Activated naive CD8-positive, alpha-beta T cell treated with anti-CD3 and anti-CD28 coated beads, Interleukin-2, amount 10 ng/mL, durations not matched to agents 7 days and 5 days (primary cell): ENCODE results near the gene GNAI3. TPM values are rescaled to one million over a fixed set of nuclear protein-coding genes. Genes with fewer than 3 reads are reported as not detected.

Source experiments
- ATAC-seq: fragments of 150-1000 bp; cut with Tn5 transposase; one replicate; pipeline ENCODE4 v1.10.0; 2021; ENCODE audit warnings: low read depth, moderate library complexity
- POLR2A ChIA-PET: fragments of 350-600 bp; sonication (Branson Sonifier 250); formaldehyde crosslinking; loops from one replicate; lab custom pipeline; 2021; ENCODE audit warnings: antibody characterized with exemption; lab: Charles Lee
- DNase-seq: peaks from one replicate; pipeline ENCODE4 v3.0.0; 2021
- H3K27ac Mint-ChIP-seq: one replicate; pipeline ENCODE4 v1.8.0; 2022; ENCODE audit warnings: mild to moderate bottlenecking, mixed read lengths
- H3K27me3 Mint-ChIP-seq: one replicate; pipeline ENCODE4 v1.8.0; 2022; ENCODE audit warnings: mild to moderate bottlenecking, moderate library complexity, mixed read lengths
- H3K36me3 Mint-ChIP-seq: one replicate; pipeline ENCODE4 v1.8.0; 2021; ENCODE audit warnings: mild to moderate bottlenecking, mixed read lengths
- H3K4me1 Mint-ChIP-seq: one replicate; pipeline ENCODE4 v1.8.0; 2021; ENCODE audit warnings: mixed read lengths
- H3K4me3 Mint-ChIP-seq: one replicate; pipeline ENCODE4 v1.8.0; 2022; ENCODE audit warnings: mild to moderate bottlenecking, moderate library complexity, mixed read lengths
- H3K9me3 Mint-ChIP-seq: one replicate; pipeline ENCODE4 v1.8.0; 2021; ENCODE audit warnings: mixed read lengths
- total RNA-seq, 2 experiments: library from RNA; stranded (reverse); gene quantifications; one replicate each; pipeline ENCODE4 v1.2.3, GENCODE V29; 2021

The GNAI3 gene
- total RNA-seq, 2 experiments from 2014 or later = 8.0 to 8.2 TPM

- H3K36me3 Mint-ChIP-seq = peaks cover 12% of the 10 kb centered on the region
- H3K4me1 Mint-ChIP-seq = no peaks in the 10 kb centered on the region
- H3K9me3 Mint-ChIP-seq = no peaks in the 10 kb centered on the region
- H3K4me3 Mint-ChIP-seq = no peak overlapping the region
- DNase-seq (no peak), ATAC-seq (no peak)
- H3K27me3 Mint-ChIP-seq = no peaks in the 10 kb centered on the region
- POLR2A ChIA-PET = interaction anchor here (0.6 kb wide), 1 partner anchor 12 kb away, joined by 3 read pairs; no protein-coding TSS in a partner anchor
- H3K27ac Mint-ChIP-seq = no peak overlapping the region
These were observed 50.2 kb downstream of the GNAI3 start for GRCh38 chr1:109598655-109599054.

GRCh38 chr1:109603229-109603628, 54.8 kb downstream of the GNAI3 start:
- DNase-seq = no peak
- Mint-ChIP-seq H3K9me3 (no peaks in the 10 kb centered on the region), H3K4me3 (no peak overlapping the region), H3K4me1 (no peaks in the 10 kb centered on the region), H3K27me3 (no peaks in the 10 kb centered on the region), H3K27ac (no peak overlapping the region), H3K36me3 (peaks cover 7% of the 10 kb centered on the region)
- no peak for ATAC-seq
- POLR2A ChIA-PET = interaction anchor here (0.7 kb wide), 1 partner anchor 478 kb away, joined by 8 read pairs; no protein-coding TSS in a partner anchor

- Mint-ChIP-seq H3K36me3 (no peaks in the 10 kb centered on the region), H3K4me3 (no peak overlapping the region), H3K9me3 (no peaks in the 10 kb centered on the region), H3K4me1 (no peaks in the 10 kb centered on the region), H3K27ac (no peak overlapping the region), H3K27me3 (no peaks in the 10 kb centered on the region)
- POLR2A ChIA-PET = interaction anchor here (0.8 kb wide), 1 partner anchor 12 kb away, joined by 3 read pairs; no protein-coding TSS in a partner anchor
- no peak for DNase-seq
- ATAC-seq = no peak
These were observed 57.0 kb downstream of the GNAI3 start for GRCh38 chr1:109605381-109605780.

GRCh38 chr1:109609881-109610280, 61.5 kb downstream of the GNAI3 start:
- H3K36me3 Mint-ChIP-seq = no peaks in the 10 kb centered on the region
- POLR2A ChIA-PET = interaction anchor here (0.6 to 5.3 kb wide), 3 partner anchors 8 to 61 kb away, joined by 3 to 22 read pairs (median 3); partner anchors contain the start of gene GNAI3
- no peak for ATAC-seq
- H3K4me3 Mint-ChIP-seq = no peak overlapping the region
- H3K4me1 Mint-ChIP-seq = no peaks in the 10 kb centered on the region
- no peak overlapping the region for H3K27ac Mint-ChIP-seq
- H3K27me3 Mint-ChIP-seq = peaks cover 9% of the 10 kb centered on the region
- DNase-seq = no peak
- no peaks in the 10 kb centered on the region for H3K9me3 Mint-ChIP-seq

GRCh38 chr1:109610609-109611307, 62.3 kb downstream of the GNAI3 start:
- Mint-ChIP-seq H3K4me1 (peaks cover 2% of the 10 kb centered on the region), H3K27ac (no peak overlapping the region), H3K9me3 (no peaks in the 10 kb centered on the region), H3K27me3 (peaks cover 9% of the 10 kb centered on the region), H3K36me3 (no peaks in the 10 kb centered on the region), H3K4me3 (no peak overlapping the region)
- POLR2A ChIA-PET = interaction anchor here (0.6 to 5.3 kb wide), 4 partner anchors 9 to 62 kb away, joined by 3 to 22 read pairs (median 3); partner anchors contain the start of gene GNAI3
- DNase-seq (no peak), ATAC-seq (no peak)

- POLR2A ChIA-PET = interaction anchor here (5.3 kb wide), 1 partner anchor 63 kb away, joined by 22 read pairs; the partner anchor contains the start of gene GNAI3
- ATAC-seq (no peak), DNase-seq (no peak)
- H3K27me3 Mint-ChIP-seq = peaks cover 9% of the 10 kb centered on the region
- no peaks in the 10 kb centered on the region for H3K36me3 Mint-ChIP-seq
- H3K4me1 Mint-ChIP-seq = peaks cover 8% of the 10 kb centered on the region
- no peaks in the 10 kb centered on the region for H3K9me3 Mint-ChIP-seq
- H3K4me3 Mint-ChIP-seq = no peak overlapping the region
- no peak overlapping the region for H3K27ac Mint-ChIP-seq
These were observed 63.0 kb downstream of the GNAI3 start for GRCh38 chr1:109611308-109611990.

- ATAC-seq = no peak
- Mint-ChIP-seq H3K4me1 (peaks cover 18% of the 10 kb centered on the region), H3K36me3 (no peaks in the 10 kb centered on the region), H3K27me3 (peaks cover 9% of the 10 kb centered on the region), H3K4me3 (no peak overlapping the region), H3K27ac (no peak overlapping the region), H3K9me3 (no peaks in the 10 kb centered on the region)
- POLR2A ChIA-PET = interaction anchor here (0.6 to 5.3 kb wide), 2 partner anchors 65 to 130 kb away, joined by 3 to 22 read pairs; partner anchors contain the start of genes ATXN7L2 and GNAI3
- no peak for DNase-seq
These were observed 65.1 kb downstream of the GNAI3 start for GRCh38 chr1:109613361-109614147.

GRCh38 chr1:109615879-109616278, 67.5 kb downstream of the GNAI3 start:
- Mint-ChIP-seq H3K27ac (peak overlapping the region; percentile 75), H3K27me3 (peaks cover 9% of the 10 kb centered on the region), H3K36me3 (no peaks in the 10 kb centered on the region), H3K4me3 (peak overlapping the region; percentile 51), H3K4me1 (peaks cover 31% of the 10 kb centered on the region), H3K9me3 (no peaks in the 10 kb centered on the region)
- POLR2A ChIA-PET = interaction anchor here (1.0 kb wide), 1 partner anchor 191 kb away, joined by 3 read pairs; no protein-coding TSS in a partner anchor
- DNase-seq = no peak
- ATAC-seq = no peak

- H3K27me3 Mint-ChIP-seq = peaks cover 9% of the 10 kb centered on the region
- H3K4me1 Mint-ChIP-seq = peaks cover 31% of the 10 kb centered on the region
- H3K9me3 Mint-ChIP-seq = no peaks in the 10 kb centered on the region
- no peaks in the 10 kb centered on the region for H3K36me3 Mint-ChIP-seq
- no peak for ATAC-seq
- no peak overlapping the region for H3K27ac Mint-ChIP-seq
- no peak for DNase-seq
- H3K4me3 Mint-ChIP-seq = no peak overlapping the region
- POLR2A ChIA-PET = interaction anchor here (0.9 to 1.7 kb wide), 3 partner anchors 10 to 191 kb away, joined by 3 to 9 read pairs (median 3); partner anchors contain the start of gene GNAI3
These were observed 68.0 kb downstream of the GNAI3 start for GRCh38 chr1:109616391-109616790.

- peaks cover 8% of the 10 kb centered on the region for H3K27me3 Mint-ChIP-seq
- H3K9me3 Mint-ChIP-seq = no peaks in the 10 kb centered on the region
These were observed 68.9 kb downstream of the GNAI3 start for GRCh38 chr1:109617291-109617801.

GRCh38 chr1:109618661-109619575, 70.5 kb downstream of the GNAI3 start:
- H3K27me3 Mint-ChIP-seq = peaks cover under 1% of the 10 kb centered on the region
- no peak for DNase-seq
- ATAC-seq = no peak
- no peaks in the 10 kb centered on the region for H3K9me3 Mint-ChIP-seq
- H3K27ac Mint-ChIP-seq = peak overlapping the region; percentile 98
- peaks cover 8% of the 10 kb centered on the region for H3K36me3 Mint-ChIP-seq
- peaks cover 53% of the 10 kb centered on the region for H3K4me1 Mint-ChIP-seq
- POLR2A ChIA-PET = interaction anchor here (0.6 to 2.4 kb wide), 6 partner anchors 11 to 406 kb away, joined by 3 to 56 read pairs (median 6); partner anchors contain the start of gene GNAI3
- H3K4me3 Mint-ChIP-seq = peak overlapping the region; percentile 97

More at GRCh38 chr1:109617291-109617801, 68.9 kb downstream of the GNAI3 start:
- POLR2A ChIA-PET = interaction anchor here (0.8 to 1.7 kb wide), 3 partner anchors 9 to 69 kb away, joined by 3 to 9 read pairs (median 3); partner anchors contain the start of gene GNAI3
- no peak overlapping the region for H3K4me3 Mint-ChIP-seq
- ATAC-seq (no peak), DNase-seq (no peak)
- peaks cover 38% of the 10 kb centered on the region for H3K4me1 Mint-ChIP-seq
- H3K27ac Mint-ChIP-seq = no peak overlapping the region
- peaks cover 5% of the 10 kb centered on the region for H3K36me3 Mint-ChIP-seq
